GM12878 (cell line): ENCODE data around the gene PYGB. TPM values are rescaled to one million over a fixed set of nuclear protein-coding genes. Genes with fewer than 3 reads are reported as not detected.

Source experiments
- ATAC-seq: fragments of 200-7000 bp; cut with Tn5 transposase; 3 replicates; pipeline ENCODE4 v1.9.1; 2020; ENCODE audit warnings: mild to moderate bottlenecking, moderate library complexity
- BruUV-seq: library from RNA; stranded (reverse); fragments of 400-500 nt; replicated peaks from 2 replicates; lab custom pipeline; 2021; lab: Mats Ljungman, UMichigan
- CTCF ChIA-PET: fragments of 300-600 bp; sonication (Branson Sonifier 250); formaldehyde crosslinking; extraction: SDS; loops from one replicate; lab custom pipeline; 2021; ENCODE audit warnings: inconsistent platforms; lab: Yijun Ruan, JAX
- POLR2A ChIA-PET: fragments of 350-600 bp; formaldehyde crosslinking; extraction: SDS; loops from one replicate; lab custom pipeline; 2021; ENCODE audit warnings: inconsistent platforms; lab: Charles Lee
- RAD21 ChIA-PET: fragments of 300-600 bp; sonication (Branson Sonifier 250); formaldehyde crosslinking; loops from one replicate; lab custom pipeline; 2023; ENCODE audit warnings: antibody characterized with exemption; ENCODE audit not compliant: unreplicated experiment; lab: Charles Lee
- SMC1A ChIA-PET: fragments of 300-600 bp; sonication (Branson Sonifier 250); formaldehyde crosslinking; loops from one replicate; lab custom pipeline; 2023; ENCODE audit not compliant: unreplicated experiment, uncharacterized antibody; lab: Charles Lee
- DNase-seq: peaks from one replicate; pipeline ENCODE4 v3.0.0-alpha.2; 2011; ENCODE audit warnings: low read depth, low spot score
- FAIRE-seq: peaks from 3 replicates; lab custom pipeline; 2011; peaks lifted over from hg19 to GRCh38; lab: Jason Lieb, UNC
- H2AFZ ChIP-seq: 2 replicates; pipeline ENCODE4 v1.6.0; 2011; ENCODE audit warnings: low read depth, low read length, control low read depth; ENCODE audit not compliant: control insufficient read depth
- H3K27ac ChIP-seq: 2 replicates; pipeline ENCODE4 v1.5.1; 2011; ENCODE audit warnings: control low read depth; ENCODE audit not compliant: control insufficient read depth, insufficient read depth
- H3K27me3 ChIP-seq, 2 experiments: replicated peaks in 1 of 2; 2 replicates each; pipeline versions ENCODE4 v1.6.0 to v1.6.1; 2011; ENCODE audit warnings: low read length in 1 of 2; ENCODE audit not compliant: control insufficient read depth in 2 of 2, insufficient read depth in 2 of 2
- H3K36me3 ChIP-seq, 2 experiments: 2 replicates each; pipeline ENCODE4 v1.5.1; 2011; ENCODE audit warnings: low read length in 1 of 2; ENCODE audit not compliant: control insufficient read depth in 2 of 2, insufficient read depth in 2 of 2
- H3K4me1 ChIP-seq: 2 replicates; pipeline ENCODE4 v1.6.1; 2011; ENCODE audit warnings: mild to moderate bottlenecking, low read length, moderate library complexity, mixed read lengths; ENCODE audit not compliant: control insufficient read depth, insufficient read depth
- H3K4me2 ChIP-seq: 2 replicates; pipeline ENCODE4 v1.6.0; 2011; ENCODE audit warnings: control low read depth; ENCODE audit not compliant: control insufficient read depth, insufficient read depth
- H3K4me3 ChIP-seq: fragments of 200-600 bp; sonication (generic); 2 replicates; pipeline ENCODE4 v1.5.1; 2016
- H3K79me2 ChIP-seq: 2 replicates; pipeline ENCODE4 v1.6.0; 2011; ENCODE audit warnings: low read length; ENCODE audit not compliant: control insufficient read depth, insufficient read depth
- H3K9ac ChIP-seq: 2 replicates; pipeline ENCODE4 v1.8.0; 2011; ENCODE audit warnings: low read length, control low read depth, mixed read lengths; ENCODE audit not compliant: control insufficient read depth, insufficient read depth
- H3K9me3 ChIP-seq: replicated peaks from 3 replicates; pipeline ENCODE4 v1.5.1; 2011; ENCODE audit warnings: mild to moderate bottlenecking, low read length; ENCODE audit not compliant: control insufficient read depth, insufficient read depth
- H4K20me1 ChIP-seq: 2 replicates; pipeline ENCODE4 v1.6.0; 2011; ENCODE audit not compliant: control insufficient read depth, insufficient read depth
- E4F1 ChIP-seq: fragments of 450-650 bp; IDR thresholded peaks from 2 replicates; pipeline ENCODE4 v1.6.1; 2018; ENCODE audit warnings: borderline replicate concordance, mild to moderate bottlenecking; ENCODE audit not compliant: partially characterized antibody
- KAT2A ChIP-seq: conservative IDR thresholded peaks from 2 replicates; pipeline ENCODE4 v1.6.1; 2011; ENCODE audit warnings: low read depth, low read length; ENCODE audit not compliant: control insufficient read depth
- MTA2 ChIP-seq: fragments of 450-650 bp; IDR thresholded peaks from 2 replicates; pipeline ENCODE4 v1.6.1; 2016; ENCODE audit warnings: low read depth, mild to moderate bottlenecking, moderate library complexity
- NBN ChIP-seq: fragments of 450-650 bp; IDR thresholded peaks from 2 replicates; pipeline ENCODE4 v1.6.1; 2016
- PAX5 ChIP-seq: IDR thresholded peaks from 2 replicates; pipeline ENCODE4 v1.6.1; 2011; ENCODE audit warnings: low read depth, low read length, borderline replicate concordance
- POLR2A ChIP-seq: IDR thresholded peaks from 2 replicates; pipeline ENCODE4 v1.6.1; 2011; ENCODE audit warnings: low read depth, mild to moderate bottlenecking, low read length
- POLR2AphosphoS5 ChIP-seq: IDR thresholded peaks from 2 replicates; pipeline ENCODE4 v1.6.1; 2011; ENCODE audit warnings: mild to moderate bottlenecking, low read length, inconsistent platforms
- RAD21 ChIP-seq: IDR thresholded peaks from 2 replicates; pipeline ENCODE4 v1.6.1; 2011; ENCODE audit warnings: mild to moderate bottlenecking, low read depth, low read length, moderate library complexity; ENCODE audit not compliant: insufficient read depth
- RELA ChIP-seq: fragments of 450-650 bp; IDR thresholded peaks from 2 replicates; pipeline ENCODE4 v1.8.0; 2014; ENCODE audit warnings: borderline replicate concordance; ENCODE audit not compliant: partially characterized antibody
- SMC3 ChIP-seq: IDR thresholded peaks from 2 replicates; pipeline ENCODE4 v1.6.1; 2011; ENCODE audit warnings: low read length, improper control_type of control experiment, borderline replicate concordance
- TBL1XR1 ChIP-seq: IDR thresholded peaks from 2 replicates; pipeline ENCODE4 v1.6.1; 2012; ENCODE audit warnings: low read depth, low read length, improper control_type of control experiment
- TCF3 ChIP-seq: IDR thresholded peaks from 2 replicates; pipeline ENCODE4 v1.6.1; 2012; ENCODE audit warnings: low read depth, mild to moderate bottlenecking, low read length, borderline replicate concordance; ENCODE audit not compliant: insufficient read depth
- USF2 ChIP-seq: IDR thresholded peaks from 2 replicates; pipeline ENCODE4 v1.6.1; 2011; ENCODE audit warnings: low read depth, low read length, improper control_type of control experiment, borderline replicate concordance
- ZSCAN29 ChIP-seq: fragments of 450-650 bp; IDR thresholded peaks from 2 replicates; pipeline ENCODE4 v1.6.1; 2017; ENCODE audit warnings: mild to moderate bottlenecking, moderate library complexity
- WGBS: methylation state at CpG from one replicate; pipeline ENCODE4 v1.1.6; 2016; ENCODE audit warnings: low lambda C conversion rate; ENCODE audit not compliant: insufficient replicate concordance, insufficient coverage; ENCODE audit errors: missing lambda C conversion rate; 5-methylcytosine and 5-hydroxymethylcytosine counted together
- in situ Hi-C: fragments of 300-500 bp; cut with MboI; formaldehyde crosslinking; loops from 9 replicates; pipeline ENCODE4 v1.14.3; 2018; ENCODE audit warnings: mixed read lengths
- intact Hi-C: fragments of 100-400 bp; cut with micrococcal nuclease; formaldehyde crosslinking; loops from one replicate; pipeline ENCODE4 v1.14.2; 2022; ENCODE audit not compliant: unreplicated experiment
- polyA plus RNA-seq, 11 experiments: library from polyadenylated mRNA; depleted of rRNA in 4 of 11; unstranded in 6 of 11; stranded (reverse) in 5 of 11; fragments of >200 nt; fragmentation: Nextera tagmentation in 4 of 11; fragmentation: Illumina TruSeq in 1 of 11; extraction: Ambion mirVana in 4 of 11; extraction: Trizol in 1 of 11; gene quantifications; 1 replicate in 1 of 11; 2 replicates in 10 of 11; pipeline versions ENCODE4 v1.2.1 to v1.2.3, GENCODE V29; 2011 to 2016; ENCODE audit warnings: inconsistent platforms in 2 of 11, missing spikeins in 2 of 11, low read depth in 1 of 11
- total RNA-seq, 4 experiments: library from RNA; depleted of rRNA in 3 of 4; stranded (reverse); fragments of >200 nt in 3 of 4; fragmentation: Illumina TruSeq in 1 of 4; extraction: Trizol in 1 of 4; gene quantifications; 2 replicates each; pipeline versions ENCODE4 v1.2.1 to v1.2.3, GENCODE V29; 2013 to 2021

PYGB gene
- total and polyA plus RNA-seq, 10 of the 15 experiments (the other 5 are each of a cell fraction or from before 2014, with no cell fraction given) = 0.34 to 33.5 (median 21.8) TPM

- Histone ChIP-seq H3K9me3 (no peaks in the 10 kb centered on the region), H3K27ac (no peak overlapping the region), H3K4me3 (peak overlapping the region; percentile 91; the same call in 1 of the 2 replicates), H4K20me1 (0 out of 2 replicates have a peak, but pooled peaks cover 3% of the 10 kb centered on the region), H3K9ac (no peak overlapping the region), H3K79me2 (peaks cover 29% of the 10 kb centered on the region), H2AFZ (no peak overlapping the region), H3K4me2 (peak overlapping the region; percentile 63; the same call in 1 of the 2 replicates), H3K36me3 (no peaks in the 10 kb centered on the region; a peak in 2 of 4 replicates), H3K27me3 (no peaks in the 10 kb centered on the region), H3K4me1 (peaks cover 28% of the 10 kb centered on the region)
- no TSS peak for BruUV-seq
- in situ Hi-C loops = loop anchor here (25.0 kb wide), 1 partner anchor 1888 kb away; the partner anchor contains the start of genes GZF1 and NXT1
- ChIA-PET CTCF (interaction anchor here (0.6 to 3.3 kb wide), 4 partner anchors 16 to 198 kb away, joined by 3 to 18 read pairs (median 3); no protein-coding TSS in a partner anchor), POLR2A (no interaction called here), RAD21 (interaction anchor here (0.8 kb wide), 1 partner anchor 148 kb away, joined by 3 read pairs; no protein-coding TSS in a partner anchor), SMC1A (interaction anchor here (0.9 to 1.5 kb wide), 3 partner anchors 11 to 91 kb away, joined by 3 to 4 read pairs (median 3); no protein-coding TSS in a partner anchor)
- intact Hi-C loops = no loop called here
- TF ChIP-seq TCF3 = no peak
- no peak for TF ChIP-seq ZSCAN29
- no peak for TF ChIP-seq POLR2A
- TF ChIP-seq MTA2 = no peak
- 100% methylated on average over 3 of the region's 3 CpGs for WGBS
- ATAC-seq (no peak), FAIRE-seq (no peak), DNase-seq (no peak)
These were observed 2.6 kb downstream of the PYGB start for GRCh38 chr20:25250508-25250907.

- CTCF ChIA-PET = interaction anchor here (0.9 to 3.3 kb wide), 3 partner anchors 16 to 176 kb away, joined by 3 to 18 read pairs (median 3); no protein-coding TSS in a partner anchor
- ATAC-seq = no peak
- H3K79me2 ChIP-seq = peaks cover 29% of the 10 kb centered on the region
- H3K9me3 ChIP-seq = no peaks in the 10 kb centered on the region
- FAIRE-seq = no peak
- no peaks in the 10 kb centered on the region; a peak in 2 of 4 replicates for H3K36me3 ChIP-seq
- SMC1A ChIA-PET = interaction anchor here (1.0 to 1.5 kb wide), 3 partner anchors 10 to 49 kb away, joined by 3 to 4 read pairs (median 3); no protein-coding TSS in a partner anchor
- WGBS = 97% methylated on average over 9 of the region's 9 CpGs
- H3K27me3 ChIP-seq = no peaks in the 10 kb centered on the region
- in situ Hi-C loops = loop anchor here (25.0 kb wide), 1 partner anchor 1889 kb away; the partner anchor contains the start of genes GZF1 and NXT1
- H3K4me1 ChIP-seq = peaks cover 27% of the 10 kb centered on the region
- RAD21 ChIA-PET = interaction anchor here (0.8 to 1.3 kb wide), 2 partner anchors 146 to 148 kb away, joined by 3 read pairs; no protein-coding TSS in a partner anchor
- H3K4me2 ChIP-seq = 0 out of 2 replicates have a peak overlapping the region, but pooled peaks have one; percentile 26
- H3K4me3 ChIP-seq = no peak overlapping the region
- no peak overlapping the region for H3K27ac ChIP-seq
- POLR2A ChIA-PET = no interaction called here
- no peak overlapping the region for H3K9ac ChIP-seq
- TF ChIP-seq POLR2AphosphoS5 (no peak), PAX5 (no peak), E4F1 (no peak), POLR2A (no peak), SMC3 (no peak), RELA (no peak), TBL1XR1 (no peak), RAD21 (no peak), NBN (no peak), ZSCAN29 (no peak), USF2 (no peak), KAT2A (no peak)
- DNase-seq = no peak
- intact Hi-C loops = no loop called here
- H4K20me1 ChIP-seq = 0 out of 2 replicates have a peak, but pooled peaks cover 3% of the 10 kb centered on the region
- BruUV-seq = no TSS peak
- no peak overlapping the region for H2AFZ ChIP-seq
These were observed 3.1 kb downstream of the PYGB start for GRCh38 chr20:25251019-25251418.
